Fibroblast of lung (primary cell): Measurements from ENCODE around the gene DNAJC12. TPM values are rescaled to one million over a fixed set of nuclear protein-coding genes. Genes with fewer than 3 reads are reported as not detected.

Experiments used
- DNase-seq, 2 donors: peaks; one replicate each; pipeline versions ENCODE4 v3.0.0 to v3.0.0-alpha.2; 2010; ENCODE audit warnings: low read depth in 2 of 2
- H2AFZ ChIP-seq: 2 replicates; pipeline ENCODE4 v1.5.1; 2012; ENCODE audit warnings: low read length, control low read depth, inconsistent platforms
- H3K27ac ChIP-seq: 2 replicates; pipeline ENCODE4 v1.5.1; 2011; ENCODE audit warnings: low read length, control low read depth; ENCODE audit not compliant: insufficient read depth
- H3K27me3 ChIP-seq: 2 replicates; pipeline ENCODE4 v1.5.1; 2011; ENCODE audit warnings: mild to moderate bottlenecking, low read length; ENCODE audit not compliant: control insufficient read depth, insufficient read depth
- H3K36me3 ChIP-seq: 2 replicates; pipeline ENCODE4 v1.5.1; 2011; ENCODE audit warnings: low read length; ENCODE audit not compliant: control insufficient read depth, insufficient read depth
- H3K4me1 ChIP-seq: 2 replicates; pipeline ENCODE4 v1.5.1; 2011; ENCODE audit warnings: low read length; ENCODE audit not compliant: control insufficient read depth, insufficient read depth; ENCODE audit errors: extremely low read depth
- H3K4me2 ChIP-seq: 2 replicates; pipeline ENCODE4 v1.5.1; 2011; ENCODE audit warnings: low read length, control low read depth; ENCODE audit not compliant: insufficient read depth; ENCODE audit errors: extremely low read depth
- H3K4me3 ChIP-seq, 4 experiments: fragments of 200-600 bp in 1 of 4; sonication (generic) in 1 of 4; replicated peaks in 1 of 4; 2 replicates each; pipeline ENCODE4 v1.5.1; 2011 to 2016; ENCODE audit warnings: low read length in 4 of 4, low read depth in 3 of 4, mild to moderate bottlenecking in 3 of 4, control low read depth in 2 of 4, inconsistent platforms in 1 of 4, mixed read lengths in 1 of 4; ENCODE audit not compliant: insufficient read depth in 1 of 4; ENCODE audit errors: control extremely low read depth in 1 of 4
- H3K79me2 ChIP-seq: 2 replicates; pipeline ENCODE4 v1.5.1; 2012; ENCODE audit warnings: mild to moderate bottlenecking, low read length, inconsistent platforms; ENCODE audit not compliant: control insufficient read depth, insufficient read depth
- H3K9ac ChIP-seq: 2 replicates; pipeline ENCODE4 v1.5.1; 2011; ENCODE audit warnings: mild to moderate bottlenecking, low read length, control low read depth; ENCODE audit not compliant: insufficient read depth
- H3K9me3 ChIP-seq: 2 replicates; pipeline ENCODE4 v1.5.1; 2012; ENCODE audit warnings: low read depth, low read length; ENCODE audit not compliant: control insufficient read depth, insufficient read depth
- H4K20me1 ChIP-seq: 2 replicates; pipeline ENCODE4 v1.5.1; 2011; ENCODE audit warnings: low read length; ENCODE audit not compliant: control insufficient read depth, insufficient read depth; ENCODE audit errors: extremely low read depth
- CTCF ChIP-seq, 2 donors: IDR thresholded peaks in 1 of 2; conservative IDR thresholded peaks in 1 of 2; 1 replicate in 1 of 2; 2 replicates in 1 of 2; pipeline ENCODE4 v1.5.1; 2011 to 2012; ENCODE audit warnings: low read length in 2 of 2, control low read depth in 1 of 2, inconsistent platforms in 1 of 2, low read depth in 1 of 2, mild to moderate bottlenecking in 1 of 2
- EZH2 ChIP-seq: IDR thresholded peaks from 2 replicates; pipeline ENCODE4 v1.5.1; 2012; ENCODE audit warnings: low read length, control low read depth, mild to moderate bottlenecking; ENCODE audit errors: missing control alignments
- polyA plus RNA-seq, 2 donors: library from polyadenylated mRNA; depleted of rRNA in 1 of 2; stranded (reverse) in 1 of 2; unstranded in 1 of 2; fragments of >200 nt; gene quantifications; 2 replicates each; pipeline ENCODE4 v1.2.1, GENCODE V29; 2011 to 2012; ENCODE audit warnings: missing spikeins in 1 of 2
- total RNA-seq: library from RNA; depleted of rRNA; stranded (reverse); fragments of >200 nt; gene quantifications from 2 replicates; pipeline ENCODE4 v1.2.1, GENCODE V29; 2014

DNAJC12 gene
- total and polyA plus RNA-seq, 2 donors (not counting 1 experiment from before 2014, with no cell fraction given), result 1.8 to 2.3 TPM

- H3K4me2 ChIP-seq, result no peak overlapping the region
- H3K4me3 ChIP-seq, result no peak overlapping the region
- H3K9ac ChIP-seq, result no peak overlapping the region
- H3K9me3 ChIP-seq, result no peaks in the 10 kb centered on the region
- H3K27me3 ChIP-seq, result no peaks in the 10 kb centered on the region
- no peak overlapping the region for H3K27ac ChIP-seq
- no peaks in the 10 kb centered on the region for H4K20me1 ChIP-seq
- no peaks in the 10 kb centered on the region for H3K4me1 ChIP-seq
- no peak for DNase-seq
- TF ChIP-seq CTCF (conservative IDR thresholded peaks at IDR 0.05 in 1 of 2, IDR thresholded peaks at IDR 0.05 in 1 of 2; ENCODE audit: low read depth in 1 of 2, low read length in 2 of 2), result no peak
- TF ChIP-seq EZH2, result no peak
- H3K79me2 ChIP-seq, result no peaks in the 10 kb centered on the region
- H3K36me3 ChIP-seq, result no peaks in the 10 kb centered on the region
- no peak overlapping the region for H2AFZ ChIP-seq
Observed at GRCh38 chr10:67776371-67776770, 61.6 kb downstream of the DNAJC12 start.

GRCh38 chr10:67775279-67775678, 62.7 kb downstream of the DNAJC12 start:
- H3K4me3 ChIP-seq, result no peak overlapping the region
- H3K9me3 ChIP-seq, result no peaks in the 10 kb centered on the region
- H2AFZ ChIP-seq, result no peak overlapping the region
- no peak overlapping the region for H3K27ac ChIP-seq
- no peak overlapping the region for H3K4me2 ChIP-seq
- no peak overlapping the region for H3K9ac ChIP-seq
- H3K4me1 ChIP-seq, result no peaks in the 10 kb centered on the region
- no peaks in the 10 kb centered on the region for H3K79me2 ChIP-seq
- no peaks in the 10 kb centered on the region for H4K20me1 ChIP-seq
- TF ChIP-seq EZH2 (no peak), CTCF (conservative IDR thresholded peaks at IDR 0.05 in 1 of 2, IDR thresholded peaks at IDR 0.05 in 1 of 2; ENCODE audit: low read depth in 1 of 2, low read length in 2 of 2) (no peak)
- H3K36me3 ChIP-seq, result no peaks in the 10 kb centered on the region
- DNase-seq, result no peak
- peaks cover 4% of the 10 kb centered on the region for H3K27me3 ChIP-seq

GRCh38 chr10:67772894-67773511, 65.0 kb downstream of the DNAJC12 start:
- no peaks in the 10 kb centered on the region for H3K4me1 ChIP-seq
- DNase-seq, result peak; percentile 20 to 59
- no peaks in the 10 kb centered on the region for H3K79me2 ChIP-seq
- no peaks in the 10 kb centered on the region for H4K20me1 ChIP-seq
- H3K27me3 ChIP-seq, result peaks cover 4% of the 10 kb centered on the region
- no peak overlapping the region for H3K4me3 ChIP-seq
- H3K27ac ChIP-seq, result no peak overlapping the region
- no peaks in the 10 kb centered on the region for H3K36me3 ChIP-seq
- H2AFZ ChIP-seq, result no peak overlapping the region
- no peaks in the 10 kb centered on the region for H3K9me3 ChIP-seq
- H3K9ac ChIP-seq, result no peak overlapping the region
- TF ChIP-seq CTCF (conservative IDR thresholded peaks at IDR 0.05 in 1 of 2, IDR thresholded peaks at IDR 0.05 in 1 of 2; ENCODE audit: low read depth in 1 of 2, low read length in 2 of 2), result no peak
- TF ChIP-seq EZH2, result no peak
- no peak overlapping the region for H3K4me2 ChIP-seq
